Measurements from ENCODE around the gene GRID1. TPM values are rescaled to one million over a fixed set of nuclear protein-coding genes. Genes with fewer than 3 reads are reported as not detected.

GRID1 gene
- total RNA-seq, 1 donor from 2014 or later = 0.22 TPM

DNA sequence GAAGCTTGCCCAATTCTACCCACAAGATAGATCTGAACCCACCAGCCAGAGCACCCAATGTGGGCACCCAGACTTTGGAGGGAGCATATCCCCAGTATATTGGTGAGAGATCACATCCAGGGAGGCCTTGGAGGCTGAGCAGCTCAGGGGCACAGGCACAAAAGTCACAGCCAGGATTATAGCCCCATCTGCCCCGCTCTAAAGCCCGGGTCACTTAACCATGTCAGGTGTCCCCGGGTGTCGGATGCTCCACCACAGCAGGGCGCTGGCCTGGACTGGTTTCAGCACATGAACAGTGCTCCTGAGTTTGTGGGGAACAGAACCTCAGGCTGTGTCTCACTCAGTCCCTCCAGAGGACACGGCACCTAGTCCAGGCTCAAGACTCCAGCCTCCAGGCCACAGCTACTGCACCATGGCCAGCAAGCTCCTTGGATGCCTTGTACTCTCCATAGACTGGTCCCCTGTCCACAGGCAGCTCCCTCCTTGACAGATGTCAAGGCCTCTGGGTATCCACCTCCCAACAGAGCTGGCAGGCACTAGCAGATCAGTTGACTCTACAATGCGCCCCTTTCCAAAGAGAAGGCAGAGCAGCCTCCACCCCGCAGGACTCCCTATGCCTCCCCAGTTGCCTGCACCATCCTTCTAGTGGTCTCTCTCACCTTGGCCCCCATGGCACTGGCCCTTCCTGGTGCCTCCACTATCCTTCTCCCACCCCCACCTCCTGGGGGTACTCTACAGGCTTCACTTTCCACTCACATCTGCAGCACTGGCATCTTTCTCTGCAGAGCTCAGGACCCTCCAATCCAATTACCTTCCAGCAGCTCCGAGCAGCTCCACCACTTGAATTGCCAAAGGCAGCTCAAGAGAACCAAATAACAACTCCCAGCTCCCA is 306.0 kb downstream of the GRID1 start:
- no peak for DNase-seq (ENCODE audit: low spot score, unreplicated experiment)
- no peaks in the 10 kb centered on the region for H3K9me3 Mint-ChIP-seq (ENCODE audit: low read depth)
- H3K36me3 Mint-ChIP-seq (ENCODE audit: insufficient read depth) = no peaks in the 10 kb centered on the region
- H3K4me3 Mint-ChIP-seq (ENCODE audit: low read depth) = no peak overlapping the region
- TF ChIP-seq, protein P1, sequence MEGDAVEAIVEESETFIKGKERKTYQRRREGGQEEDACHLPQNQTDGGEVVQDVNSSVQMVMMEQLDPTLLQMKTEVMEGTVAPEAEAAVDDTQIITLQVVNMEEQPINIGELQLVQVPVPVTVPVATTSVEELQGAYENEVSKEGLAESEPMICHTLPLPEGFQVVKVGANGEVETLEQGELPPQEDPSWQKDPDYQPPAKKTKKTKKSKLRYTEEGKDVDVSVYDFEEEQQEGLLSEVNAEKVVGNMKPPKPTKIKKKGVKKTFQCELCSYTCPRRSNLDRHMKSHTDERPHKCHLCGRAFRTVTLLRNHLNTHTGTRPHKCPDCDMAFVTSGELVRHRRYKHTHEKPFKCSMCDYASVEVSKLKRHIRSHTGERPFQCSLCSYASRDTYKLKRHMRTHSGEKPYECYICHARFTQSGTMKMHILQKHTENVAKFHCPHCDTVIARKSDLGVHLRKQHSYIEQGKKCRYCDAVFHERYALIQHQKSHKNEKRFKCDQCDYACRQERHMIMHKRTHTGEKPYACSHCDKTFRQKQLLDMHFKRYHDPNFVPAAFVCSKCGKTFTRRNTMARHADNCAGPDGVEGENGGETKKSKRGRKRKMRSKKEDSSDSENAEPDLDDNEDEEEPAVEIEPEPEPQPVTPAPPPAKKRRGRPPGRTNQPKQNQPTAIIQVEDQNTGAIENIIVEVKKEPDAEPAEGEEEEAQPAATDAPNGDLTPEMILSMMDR (IDR thresholded peaks at IDR 0.05; ENCODE audit: unreplicated experiment) = no peak
- peaks cover 19% of the 10 kb centered on the region for H3K27me3 Mint-ChIP-seq
- no peaks in the 10 kb centered on the region for H3K4me1 Mint-ChIP-seq (ENCODE audit: low read depth)
- peak overlapping the region; percentile 15 for H3K27ac Mint-ChIP-seq

DNA sequence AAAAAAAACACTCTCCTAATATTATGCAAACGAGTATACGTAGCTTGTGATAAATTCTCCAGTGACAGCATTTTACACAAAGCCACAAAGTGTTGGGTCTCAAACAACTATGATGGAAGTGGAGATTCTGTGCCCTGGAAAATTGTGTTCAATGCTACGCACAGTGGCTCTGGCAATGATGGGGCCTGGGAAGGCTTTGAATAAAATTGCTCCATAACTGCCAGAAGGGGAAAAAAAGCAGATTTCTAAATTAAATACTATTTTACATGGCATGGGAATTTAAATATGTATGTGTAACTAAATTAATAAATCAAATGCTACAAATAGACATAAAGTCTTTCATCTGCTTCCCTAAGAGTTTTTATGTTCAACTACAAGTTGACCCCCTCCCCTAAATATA is 306.7 kb downstream of the GRID1 start:
- DNase-seq (ENCODE audit: low spot score, unreplicated experiment) = no peak
- H3K4me3 Mint-ChIP-seq (ENCODE audit: low read depth) = no peak overlapping the region
- no peaks in the 10 kb centered on the region for H3K4me1 Mint-ChIP-seq (ENCODE audit: low read depth)
- TF ChIP-seq, protein P1 (IDR thresholded peaks at IDR 0.05; ENCODE audit: unreplicated experiment) = no peak
- H3K27me3 Mint-ChIP-seq = peaks cover 19% of the 10 kb centered on the region
- H3K27ac Mint-ChIP-seq = no peak overlapping the region
- H3K9me3 Mint-ChIP-seq (ENCODE audit: low read depth) = no peaks in the 10 kb centered on the region
- no peaks in the 10 kb centered on the region for H3K36me3 Mint-ChIP-seq (ENCODE audit: insufficient read depth)

DNA sequence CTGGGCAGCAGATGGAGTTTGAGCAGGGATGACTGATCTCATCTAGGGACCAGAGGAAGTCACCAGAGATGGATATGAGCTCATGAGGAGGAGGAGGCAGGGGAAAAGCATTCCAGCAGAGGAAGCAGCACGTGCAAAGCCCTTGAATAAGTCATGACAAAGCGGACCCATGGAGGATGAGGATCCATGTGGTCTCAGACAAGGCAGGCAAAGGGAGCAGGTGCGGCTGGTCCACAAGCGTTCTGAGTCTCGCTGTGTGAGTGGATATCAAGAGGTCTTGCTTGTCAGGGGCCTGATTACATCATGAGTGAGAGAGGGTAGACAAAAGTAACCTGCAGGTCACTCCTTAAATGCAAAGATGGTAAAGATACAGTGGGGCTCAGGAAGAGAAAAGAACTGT is 307.6 kb downstream of the GRID1 start:
- Mint-ChIP-seq H3K4me3 (ENCODE audit: low read depth) (no peak overlapping the region), H3K4me1 (ENCODE audit: low read depth) (no peaks in the 10 kb centered on the region), H3K9me3 (ENCODE audit: low read depth) (no peaks in the 10 kb centered on the region), H3K27me3 (peaks cover 19% of the 10 kb centered on the region), H3K36me3 (ENCODE audit: insufficient read depth) (no peaks in the 10 kb centered on the region), H3K27ac (no peak overlapping the region)
- no peak for DNase-seq (ENCODE audit: low spot score, unreplicated experiment)
- TF ChIP-seq, protein P1 (IDR thresholded peaks at IDR 0.05; ENCODE audit: unreplicated experiment) = no peak

DNA sequence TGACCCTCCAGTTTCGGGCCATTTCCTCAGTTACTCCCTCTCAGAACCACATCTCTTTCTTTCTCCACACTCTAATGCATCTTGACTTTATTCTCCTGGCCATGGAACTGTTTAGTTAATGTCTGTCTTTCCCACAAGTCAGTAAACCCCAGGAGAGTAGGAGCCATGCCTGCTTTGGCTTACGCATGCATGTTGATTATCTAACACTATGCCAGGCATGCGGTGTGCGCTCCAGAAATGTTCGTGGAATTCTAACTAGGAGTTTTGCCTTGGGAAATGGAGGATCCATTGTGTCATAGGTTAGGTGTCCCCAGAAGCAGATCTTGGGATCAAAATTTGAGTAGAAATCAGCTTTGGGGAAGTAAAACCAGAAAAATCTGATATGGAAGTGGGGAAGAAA is 308.9 kb downstream of the GRID1 start:
- H3K36me3 Mint-ChIP-seq (ENCODE audit: insufficient read depth) = no peaks in the 10 kb centered on the region
- H3K4me1 Mint-ChIP-seq (ENCODE audit: low read depth) = no peaks in the 10 kb centered on the region
- DNase-seq (ENCODE audit: low spot score, unreplicated experiment) = no peak
- no peak overlapping the region for H3K27ac Mint-ChIP-seq
- H3K4me3 Mint-ChIP-seq (ENCODE audit: low read depth) = no peak overlapping the region
- TF ChIP-seq, protein P1 (IDR thresholded peaks at IDR 0.05; ENCODE audit: unreplicated experiment) = no peak
- peaks cover 19% of the 10 kb centered on the region for H3K27me3 Mint-ChIP-seq
- H3K9me3 Mint-ChIP-seq (ENCODE audit: low read depth) = no peaks in the 10 kb centered on the region

DNA sequence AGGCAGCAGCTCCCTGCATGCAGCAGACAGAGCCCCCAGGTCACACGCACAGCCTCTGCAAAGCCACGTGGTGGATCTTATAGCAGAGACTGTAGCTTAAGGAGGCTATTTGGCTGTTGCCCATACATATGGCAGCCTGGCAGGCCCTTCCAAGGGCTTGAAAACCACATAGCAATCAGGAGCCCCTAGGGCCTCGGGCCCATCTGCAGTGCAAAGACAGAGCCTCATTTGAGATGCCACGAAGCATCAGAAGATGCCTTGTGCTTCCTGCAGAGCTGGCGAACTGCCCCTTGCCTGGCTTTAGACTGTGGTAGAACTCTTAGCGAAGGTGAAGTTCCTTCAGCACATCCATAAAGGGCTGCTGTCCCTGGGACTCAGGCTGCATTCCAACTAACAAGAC is 309.9 kb downstream of the GRID1 start:
- H3K36me3 Mint-ChIP-seq (ENCODE audit: insufficient read depth) = no peaks in the 10 kb centered on the region
- DNase-seq (ENCODE audit: low spot score, unreplicated experiment) = no peak
- H3K4me3 Mint-ChIP-seq (ENCODE audit: low read depth) = no peak overlapping the region
- TF ChIP-seq, protein P1 (IDR thresholded peaks at IDR 0.05; ENCODE audit: unreplicated experiment) = no peak
- H3K27me3 Mint-ChIP-seq = peaks cover 19% of the 10 kb centered on the region
- H3K27ac Mint-ChIP-seq = no peak overlapping the region
- no peaks in the 10 kb centered on the region for H3K9me3 Mint-ChIP-seq (ENCODE audit: low read depth)
- H3K4me1 Mint-ChIP-seq (ENCODE audit: low read depth) = no peaks in the 10 kb centered on the region

All from progenitor cell of endocrine pancreas (in vitro differentiated cells).